GM21360 (cell line): ENCODE data around the gene RPGRIP1L.
A peak's percentile ranks its signal among the peaks of the same experiment; 100 is the strongest.

Experiments
- ATAC-seq: cut with Tn5 transposase; IDR thresholded peaks from one replicate; pipeline ENCODE4 v1.9.1; 2021; ENCODE audit warnings: mild to moderate bottlenecking, moderate library complexity; ENCODE audit not compliant: unreplicated experiment

Gene RPGRIP1L

DNA sequence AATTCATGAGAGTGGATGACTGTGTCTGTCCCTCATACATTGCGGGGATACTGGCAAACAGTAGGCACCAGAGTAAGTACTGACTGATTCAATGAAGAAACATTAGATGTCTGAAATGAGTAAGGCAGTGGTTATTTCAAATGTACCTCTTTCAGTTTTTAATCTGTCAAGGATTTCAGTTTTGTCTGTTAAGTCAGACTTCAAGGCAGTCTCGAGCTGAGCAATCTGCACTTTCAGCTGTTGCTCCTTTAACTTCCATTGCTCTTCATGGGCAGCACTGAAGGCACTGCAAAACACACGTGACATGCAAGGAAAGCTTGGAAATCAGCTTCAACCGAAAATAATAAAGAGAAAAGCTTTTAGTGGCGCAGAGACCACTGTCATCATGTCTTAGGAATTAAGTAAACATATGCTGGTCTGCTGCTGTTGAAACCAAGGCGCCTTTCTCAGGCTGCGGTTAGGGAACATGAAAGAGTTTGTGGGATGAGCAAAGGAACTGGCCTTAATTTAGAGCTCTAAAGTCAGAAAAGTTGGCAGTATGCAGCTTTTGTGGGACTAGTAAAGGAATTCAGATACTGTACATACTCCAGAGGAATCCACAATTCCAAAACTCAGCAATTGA lies 38.8 kb downstream of the RPGRIP1L start:
- ATAC-seq: peak; percentile 70

DNA sequence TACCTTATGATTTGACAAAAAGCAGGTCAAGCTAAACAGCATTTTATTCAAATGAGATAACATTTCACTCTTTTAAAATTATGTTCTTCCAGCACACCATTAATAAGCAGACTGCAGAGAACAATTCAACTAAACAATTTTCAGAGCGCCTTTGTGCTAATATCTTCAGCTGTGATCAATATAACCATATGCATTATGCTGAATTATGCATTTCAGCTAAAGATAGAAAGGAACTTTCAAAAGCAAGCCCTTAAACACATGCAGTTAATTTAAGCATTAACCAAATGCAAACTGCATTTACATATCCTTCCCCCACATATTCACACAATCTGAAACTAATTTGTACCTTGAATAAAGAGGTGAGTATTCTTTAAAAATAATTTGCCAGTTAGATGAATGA lies 41.6 kb downstream of the RPGRIP1L start:
- ATAC-seq: no peak

GRCh38 chr16:53654946-53655345 lies 48.7 kb downstream of the RPGRIP1L start:
- ATAC-seq: no peak

GRCh38 chr16:53651357-53651756 lies 52.3 kb downstream of the RPGRIP1L start:
- ATAC-seq: no peak

DNA sequence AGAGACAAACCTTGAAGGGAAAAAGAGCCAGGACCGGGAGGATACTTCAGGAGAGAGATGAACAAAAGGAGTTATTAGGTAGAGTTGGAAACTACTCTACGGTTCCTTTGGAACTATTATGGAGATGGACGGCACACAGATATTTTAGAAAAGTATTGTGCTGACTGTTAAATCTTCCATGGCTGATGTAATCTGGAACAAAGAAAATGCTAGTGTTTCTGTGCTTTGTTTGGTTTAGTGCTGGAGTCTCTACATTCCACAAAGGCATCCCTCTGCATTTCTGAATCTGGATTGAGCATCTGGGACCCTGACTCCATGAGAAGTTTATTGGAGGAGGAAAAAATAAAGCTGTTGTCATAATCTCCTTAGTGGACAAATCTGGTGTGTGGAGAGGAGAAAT lies 57.2 kb downstream of the RPGRIP1L start:
- no peak for ATAC-seq

DNA sequence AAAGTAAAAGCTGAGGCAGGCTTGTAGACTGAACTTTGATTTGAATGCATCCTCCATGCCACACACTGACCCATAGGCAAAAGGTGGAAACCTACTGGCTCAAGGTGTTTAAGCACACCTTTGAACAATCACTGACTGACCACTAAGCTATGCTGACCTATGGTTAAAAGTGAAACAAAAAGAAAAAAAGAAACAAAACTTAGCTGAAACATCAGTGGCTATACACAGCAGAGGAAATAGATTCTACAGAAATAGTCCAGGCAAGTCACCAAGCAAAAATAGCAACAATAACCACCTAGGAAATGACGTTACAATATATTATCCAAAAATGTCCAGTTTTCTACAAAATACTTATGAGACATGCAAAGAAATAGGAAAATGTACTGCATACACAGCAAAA lies 60.2 kb downstream of the RPGRIP1L start:
- no peak for ATAC-seq

DNA sequence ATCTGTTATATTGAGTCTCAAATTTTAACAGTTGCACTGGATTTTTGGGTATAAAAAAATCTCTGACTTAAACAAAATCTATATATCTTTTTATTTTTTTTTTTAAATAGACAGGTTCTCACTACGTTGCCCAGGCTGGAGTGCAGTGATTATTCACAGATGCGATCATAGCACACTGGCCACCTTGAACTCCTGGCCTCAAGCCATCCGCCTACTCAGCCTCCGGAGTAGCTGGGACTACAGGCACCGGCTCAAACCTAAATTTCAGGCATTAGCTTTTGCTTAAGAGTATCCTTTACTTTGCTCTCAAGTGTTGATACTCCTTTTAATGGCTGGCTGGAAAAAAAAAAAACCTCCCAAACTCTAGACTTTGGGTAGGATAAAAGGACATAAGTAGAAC lies 61.6 kb downstream of the RPGRIP1L start:
- no peak for ATAC-seq

DNA sequence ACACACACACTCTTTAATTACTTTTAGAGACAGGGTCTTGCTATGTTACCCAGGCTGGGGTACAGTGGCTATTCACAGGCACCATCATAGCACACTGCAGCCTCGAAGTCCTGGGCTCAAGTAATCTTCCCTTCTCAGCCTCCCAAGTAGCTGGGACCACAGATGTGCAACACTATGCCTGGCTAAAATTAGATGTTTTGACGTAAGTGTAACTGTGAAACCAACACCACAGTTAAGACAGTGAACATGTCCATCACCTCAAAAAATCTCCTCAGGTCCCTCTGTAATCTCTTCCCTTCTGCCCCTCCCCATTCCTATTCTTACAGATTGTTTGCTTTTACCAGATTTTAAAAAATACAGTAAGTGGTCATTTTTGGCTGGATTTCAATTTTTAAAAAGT lies 66.7 kb downstream of the RPGRIP1L start:
- ATAC-seq: no peak

GRCh38 chr16:53632526-53632925 lies 71.1 kb downstream of the RPGRIP1L start:
- no peak for ATAC-seq

- ATAC-seq: no peak
Observed at GRCh38 chr16:53631236-53632025, 72.2 kb downstream of the RPGRIP1L start.

GRCh38 chr16:53629607-53630312 lies 73.9 kb downstream of the RPGRIP1L start:
- ATAC-seq: no peak

DNA sequence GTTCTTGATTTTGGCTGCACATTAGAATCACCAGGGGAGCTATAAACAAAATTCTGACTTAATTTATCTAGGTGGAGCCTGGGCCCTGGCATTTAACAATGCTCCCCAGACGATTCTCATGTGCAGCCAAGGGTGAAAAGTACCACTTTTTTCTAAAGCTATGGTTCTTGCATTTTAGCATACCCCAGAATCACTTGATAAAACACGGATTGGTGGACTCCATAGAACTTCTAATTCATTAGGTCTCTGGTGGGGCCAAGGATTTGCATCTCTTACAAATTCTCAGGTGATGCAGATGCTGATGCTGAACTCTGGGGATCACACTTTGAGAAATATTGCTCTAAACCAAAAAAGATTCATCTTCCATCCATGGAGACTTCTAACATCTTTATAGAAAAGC lies 74.5 kb downstream of the RPGRIP1L start:
- ATAC-seq: no peak

- ATAC-seq: no peak
Observed at GRCh38 chr16:53626811-53627210, 76.8 kb downstream of the RPGRIP1L start.

DNA sequence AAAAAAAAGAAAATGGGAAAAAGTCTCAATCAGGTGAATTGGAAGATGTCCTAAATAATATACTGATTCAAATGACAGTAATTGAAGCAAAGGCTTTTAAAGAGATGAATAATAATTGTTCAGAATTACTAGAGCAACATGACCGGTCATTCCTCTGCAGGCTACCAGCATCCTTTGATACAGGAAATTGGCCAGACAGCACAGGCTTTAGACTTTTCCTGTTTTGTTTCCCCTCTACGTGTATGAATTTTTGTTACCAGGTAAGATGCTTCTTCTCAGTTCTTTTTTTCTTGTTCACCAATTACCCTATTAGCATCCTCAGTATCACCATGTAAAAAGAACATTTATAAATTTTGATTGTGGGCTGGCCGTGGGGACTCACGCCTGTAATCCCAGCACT lies 77.5 kb downstream of the RPGRIP1L start:
- ATAC-seq: no peak

GRCh38 chr16:53625221-53625620 lies 78.4 kb downstream of the RPGRIP1L start:
- no peak for ATAC-seq

GRCh38 chr16:53622315-53622714 lies 81.3 kb downstream of the RPGRIP1L start:
- no peak for ATAC-seq

- ATAC-seq: no peak
Observed at GRCh38 chr16:53620476-53620875, 83.2 kb downstream of the RPGRIP1L start.

DNA sequence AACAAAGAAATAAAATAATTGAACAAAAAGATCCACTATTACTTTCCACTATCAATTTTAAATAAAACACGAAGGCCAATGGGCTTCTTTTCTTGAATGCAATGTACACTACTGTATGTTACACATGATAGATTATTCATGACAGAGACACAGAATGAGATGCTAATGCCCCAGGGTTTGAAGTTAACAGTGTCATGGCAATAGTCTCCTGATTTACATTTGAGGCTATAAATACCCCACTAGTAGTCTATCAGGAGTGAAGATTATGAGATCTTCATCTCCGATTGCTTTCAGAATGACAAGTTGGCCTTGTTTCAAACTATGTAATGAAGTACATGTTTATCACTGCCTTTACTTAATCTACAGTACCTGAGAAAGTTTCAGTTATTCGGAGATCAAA lies 84.4 kb downstream of the RPGRIP1L start:
- ATAC-seq: no peak

DNA sequence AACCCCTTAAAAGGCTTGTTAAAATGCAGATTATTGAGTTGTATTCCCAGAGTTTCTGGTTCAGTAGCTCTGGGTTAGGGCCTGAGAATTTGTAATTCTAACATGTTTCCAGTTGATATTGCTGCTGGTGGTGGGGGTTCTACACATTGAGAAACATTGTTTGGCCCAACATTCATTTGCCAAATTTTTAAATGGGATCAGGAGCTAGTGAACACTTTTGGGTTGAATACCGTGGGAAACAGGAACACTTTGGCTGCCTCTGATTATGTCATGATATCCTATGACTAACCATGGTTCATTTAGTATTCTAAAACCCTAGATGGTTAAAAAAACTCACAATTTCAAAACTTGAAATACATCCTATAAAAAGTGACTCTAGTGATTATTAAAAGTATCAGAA lies 89.3 kb downstream of the RPGRIP1L start:
- no peak for ATAC-seq

DNA sequence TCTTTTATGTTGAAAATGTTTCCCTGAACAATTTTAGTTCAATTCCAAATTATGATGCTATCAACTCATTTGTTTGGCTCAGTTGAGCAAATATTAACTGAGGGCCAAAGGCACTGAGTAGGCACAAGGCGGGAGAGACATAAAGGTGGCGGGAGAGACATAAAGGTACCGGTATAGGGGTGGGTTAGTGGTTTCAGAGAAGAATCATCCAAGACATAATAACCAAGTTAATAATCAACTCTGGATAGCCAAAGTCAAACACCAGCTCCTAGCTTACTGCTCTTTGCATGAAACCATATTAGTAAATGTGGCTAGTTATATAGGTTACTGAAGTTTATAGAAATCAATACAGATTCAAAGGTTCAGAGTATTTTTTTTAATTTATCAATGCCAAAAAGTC lies 91.7 kb downstream of the RPGRIP1L start:
- ATAC-seq: no peak

- no peak for ATAC-seq
Observed at GRCh38 chr16:53611179-53611696, 92.4 kb downstream of the RPGRIP1L start.

GRCh38 chr16:53609536-53609935 lies 94.1 kb downstream of the RPGRIP1L start:
- no peak for ATAC-seq
